GM10248 (cell line): ENCODE data around the gene WDR4.
"Not testable (repeated sequence)": the region's sequence is repeated elsewhere in the genome, so short reads cannot be mapped to it uniquely, and the experiment has no call there.

Source experiments
- CTCF ChIA-PET: fragments of 300-600 bp; sonication (Branson Sonifier 250); formaldehyde crosslinking; extraction: SDS; loops from one replicate; lab custom pipeline; 2021; ENCODE audit warnings: antibody characterized with exemption; lab: Yijun Ruan, JAX
- POLR2A ChIA-PET: fragments of 350-650 bp; sonication (Branson Sonifier 250); formaldehyde crosslinking; extraction: SDS; loops from one replicate; lab custom pipeline; 2020; ENCODE audit warnings: antibody characterized with exemption; lab: Yijun Ruan, JAX
- DNase-seq: peaks from one replicate; pipeline ENCODE4 v3.0.0; 2012; ENCODE audit errors: extremely low spot score
- CTCF ChIP-seq: IDR thresholded peaks from 2 replicates; pipeline ENCODE4 v1.5.1; 2012; ENCODE audit warnings: mild to moderate bottlenecking, low read depth; ENCODE audit errors: extremely low read depth, missing control alignments, control extremely low read depth

WDR4 gene

GRCh38 chr21:42878993-42879787, at the start of gene WDR4:
WDR4 (minus strand) TSS chr21:42879539; CDS start chr21:42879495, 44 bp downstream.
- DNase-seq, result peak; percentile 99

GRCh38 chr21:42927474-42928200, 48.3 kb upstream of the WDR4 start:
- CTCF ChIA-PET, DNase-seq, POLR2A ChIA-PET: not testable (repeated sequence)

More at GRCh38 chr21:42878993-42879787, at the start of gene WDR4:
- ChIA-PET CTCF (no interaction called here), POLR2A (interaction anchor here (0.6 kb wide), 1 partner anchor 1310 kb away, joined by 3 read pairs; no protein-coding TSS in a partner anchor)
- TF ChIP-seq CTCF, result no peak

- TF ChIP-seq CTCF, result no peak
- ChIA-PET POLR2A (no interaction called here), CTCF (interaction anchor here (0.8 kb wide), 1 partner anchor 48 kb away, joined by 3 read pairs; no protein-coding TSS in a partner anchor)
- DNase-seq, result no peak
Measured at GRCh38 chr21:42925114-42925926, 46.0 kb upstream of the WDR4 start, which contains the start of gene ERVH48-1. ERVH48-1 (minus strand) TSS chr21:42925630; CDS start chr21:42919006, 6,624 bp downstream.

GRCh38 chr21:42924433-42924751, 45.1 kb upstream of the WDR4 start:
- ChIA-PET CTCF (interaction anchor here (0.8 kb wide), 1 partner anchor 49 kb away, joined by 3 read pairs; no protein-coding TSS in a partner anchor), POLR2A (no interaction called here)
- no peak for TF ChIP-seq CTCF
- DNase-seq, result no peak

- DNase-seq, result peak; percentile 86
- peak; percentile 63 for TF ChIP-seq CTCF
- ChIA-PET POLR2A (interaction anchor here (0.6 kb wide), 1 partner anchor 50 kb away, joined by 3 read pairs; no protein-coding TSS in a partner anchor), CTCF (interaction anchor here (0.9 to 1.4 kb wide), 3 partner anchors 10 to 31 kb away, joined by 3 to 5 read pairs (median 3); partner anchors contain the start of gene NDUFV3)
Measured at GRCh38 chr21:42923553-42924432, 44.5 kb upstream of the WDR4 start.

- no peak for TF ChIP-seq CTCF
- ChIA-PET POLR2A (interaction anchor here (0.6 kb wide), 1 partner anchor 51 kb away, joined by 3 read pairs; no protein-coding TSS in a partner anchor), CTCF (interaction anchor here (0.9 to 1.4 kb wide), 3 partner anchors 9 to 30 kb away, joined by 3 to 5 read pairs (median 3); partner anchors contain the start of gene NDUFV3)
- DNase-seq, result no peak
Measured at GRCh38 chr21:42922918-42923317, 43.6 kb upstream of the WDR4 start.
